ENCODE data around the gene TSPAN8. TPM values are rescaled to one million over a fixed set of nuclear protein-coding genes. Genes with fewer than 3 reads are reported as not detected.

TSPAN8 gene
- total RNA-seq, 1 experiment from 2014 or later, result 4.2 TPM

DNA sequence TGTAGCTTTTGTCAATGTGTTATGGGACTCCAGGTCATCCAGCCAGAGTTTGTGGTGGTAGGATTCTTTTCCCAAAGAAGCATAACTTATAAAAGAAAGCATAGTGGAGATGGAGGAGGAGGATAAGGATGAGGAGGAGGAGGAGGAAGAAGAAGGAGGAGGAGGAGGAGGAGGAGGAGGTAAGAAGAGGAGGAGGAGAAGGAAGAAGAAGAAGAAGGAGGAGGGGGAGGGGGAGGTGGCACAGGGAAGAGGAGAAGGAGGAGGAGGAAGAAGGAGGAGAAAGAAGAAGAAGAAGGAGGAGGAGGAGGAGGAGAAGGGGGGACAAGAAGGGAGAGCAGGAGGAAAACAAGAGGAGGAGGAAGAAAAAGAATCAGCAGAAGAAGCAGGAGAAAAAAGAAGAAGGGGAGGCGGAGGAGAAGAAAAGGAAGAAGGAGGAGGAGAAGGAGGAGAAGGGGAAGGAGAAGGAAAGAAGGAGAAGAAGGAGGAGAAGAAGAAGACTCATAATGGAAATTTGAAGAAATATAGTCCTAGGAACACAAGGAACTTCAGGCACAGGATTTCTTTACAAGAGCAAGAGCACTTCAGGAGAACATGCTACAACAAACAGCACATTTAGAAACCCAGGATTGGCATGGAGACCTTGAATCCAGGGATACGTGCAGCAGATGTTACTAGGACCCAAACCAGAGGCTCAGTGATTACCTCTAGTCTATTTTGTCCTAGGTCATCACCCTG is 22.6 kb downstream of the TSPAN8 start:
- ATAC-seq, result no peak
- in situ Hi-C loops (cut with HindIII; ENCODE audit: low pct_unique_long_range_greater_than_20kb, low sequenced_read_pairs), result no loop called here
- intact Hi-C loops (cut with micrococcal nuclease; ENCODE audit: unreplicated experiment), result loop anchor here (10.0 kb wide), 1 partner anchor 50 kb away; no protein-coding TSS in a partner anchor

DNA sequence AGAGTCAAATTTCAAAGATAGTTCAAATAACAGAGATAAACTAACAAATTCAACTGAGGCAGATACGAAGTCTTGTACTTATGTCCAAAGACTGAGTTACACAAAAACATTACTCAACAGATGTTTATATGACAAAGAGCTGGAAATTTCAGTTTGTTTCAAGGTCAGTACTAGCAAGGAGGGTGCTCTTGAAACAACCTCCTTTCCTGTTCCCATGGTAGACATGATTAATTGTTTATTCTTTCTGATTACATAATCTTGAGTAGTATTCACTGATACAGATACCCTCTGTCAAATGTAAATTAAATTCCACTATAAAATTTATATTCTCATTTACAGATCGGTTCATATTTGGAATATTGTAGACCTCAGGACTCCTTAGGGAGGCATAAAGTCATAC is 23.4 kb downstream of the TSPAN8 start:
- Histone ChIP-seq H3K27ac (ENCODE audit: low read length) (no peak overlapping the region), H3K4me1 (ENCODE audit: control insufficient read depth, insufficient read depth, low read length) (0 out of 2 replicates have a peak, but pooled peaks cover 2% of the 10 kb centered on the region), H3K4me3 (ENCODE audit: low read depth in 2 of 2, low read length in 2 of 2) (no peak overlapping the region), H3K36me3 (ENCODE audit: control insufficient read depth, insufficient read depth, low read length) (no peaks in the 10 kb centered on the region), H3K27me3 (ENCODE audit: control insufficient read depth, insufficient read depth, low read length) (no peaks in the 10 kb centered on the region), H3K9me3 (ENCODE audit: control insufficient read depth, insufficient read depth, low read depth, low read length) (no peaks in the 10 kb centered on the region)
- CTCF ChIA-PET, result no interaction called here
- DNase-seq (ENCODE audit: low read depth, low spot score), result no peak
- intact Hi-C loops (cut with micrococcal nuclease; ENCODE audit: unreplicated experiment), result loop anchor here (10.0 kb wide), 1 partner anchor 50 kb away; no protein-coding TSS in a partner anchor
- no peak for ATAC-seq
- BruUV-seq (replicated peaks), result no TSS peak
- POLR2A ChIA-PET, result no interaction called here
- TF ChIP-seq SIN3A (IDR thresholded peaks at IDR 0.05; ENCODE audit: borderline replicate concordance, insufficient read depth, low read depth, low read length) (no peak), TCF7L2 (IDR thresholded peaks at IDR 0.05; ENCODE audit: low read depth, low read length) (no peak), POLR2AphosphoS5 (IDR thresholded peaks at IDR 0.05; ENCODE audit: low read depth, low read length) (no peak)
- TF ChIP-seq, protein P1, sequence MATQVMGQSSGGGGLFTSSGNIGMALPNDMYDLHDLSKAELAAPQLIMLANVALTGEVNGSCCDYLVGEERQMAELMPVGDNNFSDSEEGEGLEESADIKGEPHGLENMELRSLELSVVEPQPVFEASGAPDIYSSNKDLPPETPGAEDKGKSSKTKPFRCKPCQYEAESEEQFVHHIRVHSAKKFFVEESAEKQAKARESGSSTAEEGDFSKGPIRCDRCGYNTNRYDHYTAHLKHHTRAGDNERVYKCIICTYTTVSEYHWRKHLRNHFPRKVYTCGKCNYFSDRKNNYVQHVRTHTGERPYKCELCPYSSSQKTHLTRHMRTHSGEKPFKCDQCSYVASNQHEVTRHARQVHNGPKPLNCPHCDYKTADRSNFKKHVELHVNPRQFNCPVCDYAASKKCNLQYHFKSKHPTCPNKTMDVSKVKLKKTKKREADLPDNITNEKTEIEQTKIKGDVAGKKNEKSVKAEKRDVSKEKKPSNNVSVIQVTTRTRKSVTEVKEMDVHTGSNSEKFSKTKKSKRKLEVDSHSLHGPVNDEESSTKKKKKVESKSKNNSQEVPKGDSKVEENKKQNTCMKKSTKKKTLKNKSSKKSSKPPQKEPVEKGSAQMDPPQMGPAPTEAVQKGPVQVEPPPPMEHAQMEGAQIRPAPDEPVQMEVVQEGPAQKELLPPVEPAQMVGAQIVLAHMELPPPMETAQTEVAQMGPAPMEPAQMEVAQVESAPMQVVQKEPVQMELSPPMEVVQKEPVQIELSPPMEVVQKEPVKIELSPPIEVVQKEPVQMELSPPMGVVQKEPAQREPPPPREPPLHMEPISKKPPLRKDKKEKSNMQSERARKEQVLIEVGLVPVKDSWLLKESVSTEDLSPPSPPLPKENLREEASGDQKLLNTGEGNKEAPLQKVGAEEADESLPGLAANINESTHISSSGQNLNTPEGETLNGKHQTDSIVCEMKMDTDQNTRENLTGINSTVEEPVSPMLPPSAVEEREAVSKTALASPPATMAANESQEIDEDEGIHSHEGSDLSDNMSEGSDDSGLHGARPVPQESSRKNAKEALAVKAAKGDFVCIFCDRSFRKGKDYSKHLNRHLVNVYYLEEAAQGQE (IDR thresholded peaks at IDR 0.05; ENCODE audit: insufficient read depth in 1 of 2, low read depth in 2 of 2, low read length in 1 of 2), result no peak
- TF ChIP-seq, protein P2, sequence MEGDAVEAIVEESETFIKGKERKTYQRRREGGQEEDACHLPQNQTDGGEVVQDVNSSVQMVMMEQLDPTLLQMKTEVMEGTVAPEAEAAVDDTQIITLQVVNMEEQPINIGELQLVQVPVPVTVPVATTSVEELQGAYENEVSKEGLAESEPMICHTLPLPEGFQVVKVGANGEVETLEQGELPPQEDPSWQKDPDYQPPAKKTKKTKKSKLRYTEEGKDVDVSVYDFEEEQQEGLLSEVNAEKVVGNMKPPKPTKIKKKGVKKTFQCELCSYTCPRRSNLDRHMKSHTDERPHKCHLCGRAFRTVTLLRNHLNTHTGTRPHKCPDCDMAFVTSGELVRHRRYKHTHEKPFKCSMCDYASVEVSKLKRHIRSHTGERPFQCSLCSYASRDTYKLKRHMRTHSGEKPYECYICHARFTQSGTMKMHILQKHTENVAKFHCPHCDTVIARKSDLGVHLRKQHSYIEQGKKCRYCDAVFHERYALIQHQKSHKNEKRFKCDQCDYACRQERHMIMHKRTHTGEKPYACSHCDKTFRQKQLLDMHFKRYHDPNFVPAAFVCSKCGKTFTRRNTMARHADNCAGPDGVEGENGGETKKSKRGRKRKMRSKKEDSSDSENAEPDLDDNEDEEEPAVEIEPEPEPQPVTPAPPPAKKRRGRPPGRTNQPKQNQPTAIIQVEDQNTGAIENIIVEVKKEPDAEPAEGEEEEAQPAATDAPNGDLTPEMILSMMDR (IDR thresholded peaks at IDR 0.05), result no peak
- in situ Hi-C loops (cut with HindIII; ENCODE audit: low pct_unique_long_range_greater_than_20kb, low sequenced_read_pairs), result no loop called here

More for the DNA sequence above, 22.6 kb downstream of the TSPAN8 start:
- ChIA-PET POLR2A (no interaction called here), CTCF (no interaction called here)
- no peak overlapping the region for H3K27ac ChIP-seq (ENCODE audit: low read length)
- H3K4me1 ChIP-seq (ENCODE audit: control insufficient read depth, insufficient read depth, low read length), result 0 out of 2 replicates have a peak, but pooled peaks cover 2% of the 10 kb centered on the region
- no peaks in the 10 kb centered on the region for H3K9me3 ChIP-seq (ENCODE audit: control insufficient read depth, insufficient read depth, low read depth, low read length)
- no peaks in the 10 kb centered on the region for H3K36me3 ChIP-seq (ENCODE audit: control insufficient read depth, insufficient read depth, low read length)
- no peak overlapping the region for H3K4me3 ChIP-seq (ENCODE audit: low read depth in 2 of 2, low read length in 2 of 2)
- no peak for DNase-seq (ENCODE audit: low read depth, low spot score)
- H3K27me3 ChIP-seq (ENCODE audit: control insufficient read depth, insufficient read depth, low read length), result no peaks in the 10 kb centered on the region
- no TSS peak for BruUV-seq (replicated peaks)
- TF ChIP-seq SIN3A (IDR thresholded peaks at IDR 0.05; ENCODE audit: borderline replicate concordance, insufficient read depth, low read depth, low read length) (no peak), TCF7L2 (IDR thresholded peaks at IDR 0.05; ENCODE audit: low read depth, low read length) (no peak), POLR2AphosphoS5 (IDR thresholded peaks at IDR 0.05; ENCODE audit: low read depth, low read length) (no peak)
- TF ChIP-seq, protein P1 (IDR thresholded peaks at IDR 0.05; ENCODE audit: insufficient read depth in 1 of 2, low read depth in 2 of 2, low read length in 1 of 2), result no peak
- TF ChIP-seq, protein P2 (IDR thresholded peaks at IDR 0.05), result no peak
